Measurements from ENCODE around the gene UBE2D3. TPM values are rescaled to one million over a fixed set of nuclear protein-coding genes. Genes with fewer than 3 reads are reported as not detected.

Gene UBE2D3
- total RNA-seq, 2 experiments from 2014 or later, result 347 to 363 TPM

GRCh38 chr4:102799816-102800215 lies 27.5 kb downstream of the UBE2D3 start:
- Histone ChIP-seq H3K9me2 (ENCODE audit: insufficient read depth, low read length) (no peaks in the 10 kb centered on the region), H3K4me1 (ENCODE audit: insufficient read depth, low read length, poor library complexity, severe bottlenecking) (no peaks in the 10 kb centered on the region), H3K4me3 (ENCODE audit: low read depth, low read length, poor library complexity, severe bottlenecking) (no peak overlapping the region), H2AFZ (ENCODE audit: low read length) (no peak overlapping the region), H3K36me3 (ENCODE audit: insufficient read depth, low read length) (peaks cover 100% of the 10 kb centered on the region), H3K9me3 (ENCODE audit: low read length) (no peaks in the 10 kb centered on the region), H3K27ac (ENCODE audit: low read depth, low read length, poor library complexity, severe bottlenecking) (no peak overlapping the region), H3K79me2 (ENCODE audit: insufficient read depth, low read depth, low read length) (peaks cover 35% of the 10 kb centered on the region; the same call in 1 of the 2 replicates), H3K4me2 (ENCODE audit: low read length) (no peak overlapping the region), H4K20me1 (ENCODE audit: insufficient read depth, low read length) (peaks cover 13% of the 10 kb centered on the region)
- BruUV-seq (replicated peaks), result no TSS peak
- no peak for DNase-seq (ENCODE audit: low spot score)
- TF ChIP-seq EZH2phosphoT487 (IDR thresholded peaks at IDR 0.05; ENCODE audit: borderline replicate concordance, low read depth, low read length) (no peak), CTCF (conservative IDR thresholded peaks at IDR 0.05; ENCODE audit: low read length) (no peak)
- CTCF ChIA-PET (ENCODE audit: unreplicated experiment), result no interaction called here
- intact Hi-C loops (cut with micrococcal nuclease; ENCODE audit: unreplicated experiment), result no loop called here
- POLR2A ChIA-PET, result interaction anchor here (0.6 to 1.0 kb wide), 4 partner anchors 9 to 74 kb away, joined by 3 to 5 read pairs (median 3); no protein-coding TSS in a partner anchor

- H3K4me2 ChIP-seq (ENCODE audit: low read length), result no peak overlapping the region
- H3K9me2 ChIP-seq (ENCODE audit: insufficient read depth, low read length), result no peaks in the 10 kb centered on the region
- no peak overlapping the region for H3K27ac ChIP-seq (ENCODE audit: low read depth, low read length, poor library complexity, severe bottlenecking)
- H2AFZ ChIP-seq (ENCODE audit: low read length), result no peak overlapping the region
- ChIA-PET CTCF (ENCODE audit: unreplicated experiment) (no interaction called here), POLR2A (no interaction called here)
- peaks cover 3% of the 10 kb centered on the region; the same call in 1 of the 2 replicates for H3K79me2 ChIP-seq (ENCODE audit: insufficient read depth, low read depth, low read length)
- peaks cover 84% of the 10 kb centered on the region for H3K36me3 ChIP-seq (ENCODE audit: insufficient read depth, low read length)
- H4K20me1 ChIP-seq (ENCODE audit: insufficient read depth, low read length), result peaks cover 3% of the 10 kb centered on the region; the same call in 1 of the 2 replicates
- H3K4me1 ChIP-seq (ENCODE audit: insufficient read depth, low read length, poor library complexity, severe bottlenecking), result no peaks in the 10 kb centered on the region
- intact Hi-C loops (cut with micrococcal nuclease; ENCODE audit: unreplicated experiment), result no loop called here
- H3K9me3 ChIP-seq (ENCODE audit: low read length), result no peaks in the 10 kb centered on the region
- no TSS peak for BruUV-seq (replicated peaks)
- DNase-seq (ENCODE audit: low spot score), result no peak
- TF ChIP-seq EZH2phosphoT487 (IDR thresholded peaks at IDR 0.05; ENCODE audit: borderline replicate concordance, low read depth, low read length) (no peak), CTCF (conservative IDR thresholded peaks at IDR 0.05; ENCODE audit: low read length) (no peak)
- no peak overlapping the region for H3K4me3 ChIP-seq (ENCODE audit: low read depth, low read length, poor library complexity, severe bottlenecking)
These were observed 32.4 kb downstream of the UBE2D3 start for GRCh38 chr4:102794999-102795398.

DNA sequence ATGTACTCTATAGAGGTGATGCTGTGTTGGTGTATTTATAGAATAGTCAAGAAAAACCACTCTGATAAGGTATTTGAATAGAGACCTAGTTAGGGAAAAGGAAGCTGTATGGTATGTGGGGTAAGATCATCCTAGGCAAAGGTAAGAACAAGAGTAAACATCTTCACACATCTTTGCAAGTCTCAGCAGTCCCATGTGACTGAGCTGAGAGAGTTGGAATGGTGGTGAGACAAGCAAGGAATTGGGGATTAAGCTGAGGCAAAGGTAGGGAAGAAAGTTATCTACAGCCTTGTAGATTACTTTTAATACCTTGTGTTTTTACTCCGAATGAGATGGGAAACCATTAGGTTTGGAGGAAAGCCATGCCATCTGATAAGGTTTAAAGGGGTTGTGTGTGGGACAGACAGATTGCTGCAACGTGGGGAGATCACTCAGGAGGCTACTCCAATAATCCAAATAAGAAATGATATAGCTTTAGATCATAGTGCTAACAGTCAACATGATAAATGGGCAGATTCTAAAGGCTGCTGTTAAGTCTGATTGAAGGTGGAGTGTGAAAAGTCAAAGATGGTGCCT lies 34.9 kb downstream of the UBE2D3 start:
- CTCF ChIA-PET (ENCODE audit: unreplicated experiment), result interaction anchor here (0.6 kb wide), 1 partner anchor 44 kb away, joined by 3 read pairs; no protein-coding TSS in a partner anchor
- intact Hi-C loops (cut with micrococcal nuclease; ENCODE audit: unreplicated experiment), result no loop called here

More for the DNA sequence above, 34.9 kb downstream of the UBE2D3 start:
- Histone ChIP-seq H3K36me3 (ENCODE audit: insufficient read depth, low read length) (peaks cover 59% of the 10 kb centered on the region), H3K4me2 (ENCODE audit: low read length) (no peak overlapping the region), H3K27ac (ENCODE audit: low read depth, low read length, poor library complexity, severe bottlenecking) (no peak overlapping the region), H2AFZ (ENCODE audit: low read length) (no peak overlapping the region), H3K79me2 (ENCODE audit: insufficient read depth, low read depth, low read length) (no peaks in the 10 kb centered on the region), H3K9me3 (ENCODE audit: low read length) (no peaks in the 10 kb centered on the region), H3K4me1 (ENCODE audit: insufficient read depth, low read length, poor library complexity, severe bottlenecking) (no peaks in the 10 kb centered on the region), H4K20me1 (ENCODE audit: insufficient read depth, low read length) (no peaks in the 10 kb centered on the region), H3K4me3 (ENCODE audit: low read depth, low read length, poor library complexity, severe bottlenecking) (no peak overlapping the region), H3K9me2 (ENCODE audit: insufficient read depth, low read length) (no peaks in the 10 kb centered on the region)
- DNase-seq (ENCODE audit: low spot score), result no peak
- POLR2A ChIA-PET, result interaction anchor here (0.6 to 2.1 kb wide), 6 partner anchors 9 to 373 kb away, joined by 3 to 9 read pairs (median 3); no protein-coding TSS in a partner anchor
- BruUV-seq (replicated peaks), result no TSS peak
- TF ChIP-seq CTCF (conservative IDR thresholded peaks at IDR 0.05; ENCODE audit: low read length), result no peak
- no peak for TF ChIP-seq EZH2phosphoT487 (IDR thresholded peaks at IDR 0.05; ENCODE audit: borderline replicate concordance, low read depth, low read length)
